HG03432 (cell line): ENCODE data around the gene NRARP.

ENCODE experiments used
- ATAC-seq: cut with Tn5 transposase; IDR thresholded peaks from one replicate; pipeline ENCODE4 v1.9.1; 2021; ENCODE audit warnings: mild to moderate bottlenecking, moderate library complexity; ENCODE audit not compliant: unreplicated experiment

NRARP gene

GRCh38 chr9:137311986-137312851 is 10.1 kb upstream of the NRARP start:
- ATAC-seq = no peak

DNA sequence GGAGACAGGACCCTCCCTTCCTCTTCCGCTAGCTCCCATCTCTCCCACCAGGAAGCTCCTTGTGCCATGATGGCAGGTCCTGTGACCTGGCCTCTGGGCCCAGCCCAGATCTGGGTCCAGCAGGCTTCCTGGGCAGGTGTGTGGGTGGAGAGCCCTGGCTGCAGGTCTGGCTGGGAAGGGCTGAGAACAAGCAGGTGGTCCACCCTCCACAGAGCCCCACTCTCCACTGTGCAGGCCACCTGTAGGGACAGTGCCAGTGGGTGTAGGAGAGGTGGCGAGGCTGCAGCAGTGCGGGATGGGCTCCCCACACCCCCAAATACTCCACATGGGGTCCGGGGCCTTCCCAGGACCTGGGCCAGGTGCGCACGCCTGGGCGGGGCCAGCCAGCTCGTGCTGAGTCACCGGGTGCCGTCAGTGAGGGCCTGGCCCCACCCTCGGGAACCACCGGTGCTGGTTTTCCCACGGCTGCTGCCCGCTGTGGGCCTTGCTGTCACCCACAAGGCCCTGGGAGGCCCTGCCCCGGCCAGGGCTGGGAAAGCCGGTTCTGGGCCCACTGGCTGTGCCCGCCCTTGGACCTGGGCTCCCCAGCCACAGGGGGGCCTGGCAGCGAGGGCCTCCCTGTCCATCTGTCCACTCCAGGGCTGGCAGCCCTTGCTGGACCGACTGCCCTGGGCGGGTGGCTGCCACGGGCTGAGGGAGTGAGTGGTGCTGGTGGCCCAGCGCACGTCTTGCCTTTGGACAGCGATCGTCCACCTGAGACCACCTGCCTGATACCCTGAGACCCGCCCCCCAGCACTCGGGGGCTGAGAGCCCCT is 9.3 kb upstream of the NRARP start:
- ATAC-seq = no peak

DNA sequence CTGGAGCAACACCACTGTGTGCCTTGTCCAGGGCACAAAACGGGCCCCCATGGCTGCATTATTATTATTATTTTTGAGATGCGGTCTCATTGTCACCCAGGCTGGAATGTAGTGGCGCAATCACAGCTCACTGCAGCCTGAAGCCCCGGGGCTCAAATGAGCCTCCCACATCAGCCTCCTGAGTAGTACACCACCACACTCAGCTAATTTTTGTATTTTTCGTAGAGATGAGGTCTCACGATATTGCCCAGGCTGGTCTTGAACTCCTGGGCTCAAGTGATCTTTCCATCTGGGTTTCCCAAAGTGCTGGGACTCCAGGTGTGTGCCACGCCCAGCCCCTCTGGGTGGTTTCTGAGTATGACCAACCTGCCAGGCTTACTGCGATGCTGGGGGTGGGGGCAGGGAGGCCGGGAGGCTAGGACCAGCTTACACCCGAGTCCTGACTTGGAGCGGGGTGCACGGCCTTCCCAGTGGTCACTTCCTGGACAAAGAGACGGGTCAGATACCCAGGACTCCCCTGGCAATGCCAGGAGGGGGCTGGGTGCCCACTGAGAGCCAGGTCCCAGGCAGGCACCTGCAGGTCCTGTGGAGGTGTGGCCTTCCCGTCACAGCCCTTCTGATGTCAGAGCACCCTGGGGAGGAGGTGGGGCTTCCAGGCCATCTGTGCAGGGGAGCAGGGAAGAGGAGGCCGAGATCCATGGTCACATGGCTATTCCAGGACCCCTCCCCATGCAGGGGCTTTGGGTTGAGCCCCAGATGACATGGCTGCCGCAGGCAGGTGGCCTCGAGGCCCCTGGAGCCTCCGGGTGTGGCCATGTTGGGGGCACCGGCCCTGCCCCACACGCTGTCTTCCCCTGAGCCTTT is 8.3 kb upstream of the NRARP start:
- no peak for ATAC-seq

DNA sequence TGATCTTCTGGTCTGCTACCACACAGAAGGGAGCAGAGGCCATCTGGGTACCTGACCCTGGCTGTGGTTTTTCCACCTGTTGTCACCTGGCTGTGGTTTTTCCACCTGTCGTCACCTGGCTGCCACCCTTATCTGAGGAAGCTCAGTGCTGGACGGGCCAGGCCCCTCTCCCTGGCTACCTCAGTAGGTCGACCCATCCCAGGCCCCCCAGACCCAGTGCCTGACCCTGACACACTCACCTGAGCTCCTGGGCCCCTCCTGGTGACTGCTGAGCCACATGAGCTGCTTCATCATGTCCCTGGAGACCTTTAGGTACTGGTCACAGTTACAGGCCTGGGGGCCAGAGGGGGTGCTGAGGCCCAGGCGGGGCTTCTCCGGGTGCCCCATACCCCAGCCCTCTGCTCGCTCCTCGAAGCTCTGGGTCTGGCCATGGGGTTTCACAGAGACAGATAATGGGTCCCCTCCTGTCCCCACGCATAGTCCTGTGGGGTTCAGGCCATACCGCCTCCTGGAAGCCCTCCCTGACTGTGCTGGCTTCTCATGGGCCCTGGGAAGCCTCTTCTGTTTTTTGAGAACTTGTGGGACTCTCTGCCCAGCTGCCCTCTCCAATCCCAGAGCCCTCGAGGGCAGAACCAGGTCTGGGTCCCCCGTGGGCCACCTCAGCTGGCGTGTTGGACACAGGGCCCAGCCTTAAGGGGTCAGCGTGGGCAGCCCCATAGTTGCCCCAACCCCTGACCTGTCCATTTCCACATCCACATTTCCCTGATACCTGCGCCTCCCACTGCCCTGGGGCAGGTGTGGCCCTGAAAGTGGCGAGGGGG is 7.5 kb upstream of the NRARP start:
- ATAC-seq = no peak

- ATAC-seq = no peak
Observed at GRCh38 chr9:137308057-137308619, 6.1 kb upstream of the NRARP start.

- ATAC-seq = no peak
Observed at GRCh38 chr9:137307255-137308056, 5.4 kb upstream of the NRARP start.

GRCh38 chr9:137306850-137307254 is 4.8 kb upstream of the NRARP start:
- no peak for ATAC-seq

- no peak for ATAC-seq
Observed at GRCh38 chr9:137306066-137306849, 4.2 kb upstream of the NRARP start.

- no peak for ATAC-seq
Observed at GRCh38 chr9:137305798-137306065, 3.7 kb upstream of the NRARP start.

DNA sequence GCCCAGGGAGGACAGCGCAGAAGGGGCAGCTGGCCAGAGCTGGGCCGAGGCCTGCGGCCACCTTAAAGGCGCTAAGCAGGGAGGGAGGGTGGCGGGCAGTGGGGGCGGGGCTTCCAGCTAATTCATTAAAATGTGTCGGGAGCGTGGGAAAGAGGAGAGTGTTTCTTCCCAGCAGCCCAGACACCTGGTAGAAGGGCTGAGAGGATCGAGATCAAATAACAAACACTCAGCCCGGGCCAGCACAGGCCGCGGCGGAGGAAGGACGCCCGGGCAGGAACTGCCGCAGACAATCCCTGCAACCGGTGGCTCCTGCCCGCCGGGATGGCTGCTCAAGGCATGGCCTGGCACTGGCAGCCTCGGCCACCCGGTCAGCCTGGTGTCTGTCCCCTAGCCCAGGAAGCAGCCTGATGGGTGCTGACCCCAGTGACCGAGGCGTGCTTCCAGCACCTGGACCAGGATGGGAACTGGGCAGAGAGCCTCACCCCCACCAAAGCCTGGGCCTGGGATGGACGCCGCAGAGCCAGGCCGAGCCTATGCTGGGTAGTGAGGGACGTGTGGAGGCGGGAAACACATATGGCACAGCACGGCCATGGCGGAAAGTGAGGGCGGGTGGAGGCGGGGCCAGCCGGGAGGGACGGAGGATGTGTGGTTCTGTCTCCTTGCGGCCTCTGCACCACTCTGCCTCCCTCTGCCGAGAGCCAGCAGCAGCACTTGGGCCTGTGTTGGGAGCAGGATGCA is 3.2 kb upstream of the NRARP start:
- ATAC-seq = no peak

- ATAC-seq = no peak
Observed at GRCh38 chr9:137304383-137305059, 2.5 kb upstream of the NRARP start.

- ATAC-seq = no peak
Observed at GRCh38 chr9:137303893-137304382, 1.9 kb upstream of the NRARP start.

- no peak for ATAC-seq
Observed at GRCh38 chr9:137303151-137303892, 1.3 kb upstream of the NRARP start.

GRCh38 chr9:137302449-137303150 is 529 bp upstream of the NRARP start:
- peak; percentile 51 for ATAC-seq

GRCh38 chr9:137301081-137301947 is 757 bp downstream of the NRARP start:
- ATAC-seq = peak; percentile 17
